Esophagus muscularis mucosa (tissue), 4 donors: ENCODE results near the gene TRIM14. TPM values are rescaled to one million over a fixed set of nuclear protein-coding genes. Genes with fewer than 3 reads are reported as not detected.

Experiments used
- DNase-seq: peaks from one replicate; pipeline ENCODE4 v3.0.0-alpha.2; 2017; ENCODE audit errors: extremely low spot score
- H3K27ac ChIP-seq, 4 donors: fragments of 200-600 bp; sonication (generic); replicated peaks in 1 of 4; 1 replicate in 3 of 4; 2 replicates in 1 of 4; pipeline ENCODE4 v1.5.1; 2016 to 2019; ENCODE audit warnings: mild to moderate bottlenecking in 1 of 4
- H3K27me3 ChIP-seq, 4 donors: fragments of 200-600 bp; sonication (generic); one replicate each; pipeline versions ENCODE4 v1.5.1 to v1.6.0; 2016 to 2019
- H3K36me3 ChIP-seq, 4 donors: fragments of 200-600 bp; sonication (generic); one replicate each; pipeline ENCODE4 v1.5.1; 2016 to 2019
- H3K4me1 ChIP-seq, 4 donors: fragments of 200-600 bp; sonication (generic); one replicate each; pipeline ENCODE4 v1.5.1; 2016 to 2019
- H3K4me3 ChIP-seq, 4 donors: fragments of 200-600 bp; sonication (generic); 1 replicate in 2 of 4; 2 replicates in 2 of 4; pipeline ENCODE4 v1.5.1; 2016 to 2019; ENCODE audit warnings: mild to moderate bottlenecking in 4 of 4, moderate library complexity in 1 of 4
- H3K9me3 ChIP-seq, 4 donors: fragments of 200-600 bp; sonication (generic); 1 replicate in 3 of 4; 2 replicates in 1 of 4; pipeline ENCODE4 v1.5.1; 2016 to 2019
- EP300 ChIP-seq: sonication (generic); formaldehyde crosslinking; IDR thresholded peaks from one replicate; pipeline ENCODE4 v1.6.1; 2017; ENCODE audit warnings: antibody characterized with exemption
- POLR2A ChIP-seq: fragments of 450-650 bp; IDR thresholded peaks from one replicate; pipeline ENCODE4 v1.6.1; 2017; ENCODE audit warnings: antibody characterized with exemption, moderate library complexity, mild to moderate bottlenecking, low read depth
- POLR2AphosphoS5 ChIP-seq, 2 donors: sonication (generic); formaldehyde crosslinking; IDR thresholded peaks; one replicate each; pipeline ENCODE4 v1.6.1; 2017; ENCODE audit warnings: antibody characterized with exemption in 2 of 2
- WGBS: methylation state at CpG from one replicate; pipeline ENCODE4 v1.1.5; 2018; 5-methylcytosine and 5-hydroxymethylcytosine counted together
- intact Hi-C: fragments of 100-400 bp; cut with DNase I; formaldehyde crosslinking; loops from one replicate; pipeline ENCODE4 v1.15.1; 2023
- total RNA-seq, 4 donors: library from RNA; depleted of rRNA; stranded (reverse); fragments of >200 nt; gene quantifications; one replicate each; pipeline versions ENCODE4 v1.1.0 to v1.2.1, GENCODE V29; 2016
- TF ChIP-seq, protein P1 (sequence below), 3 experiments: fragments of 200-600 bp in 2 of 3; fragments of 450-650 bp in 1 of 3; sonication (generic) in 2 of 3; IDR thresholded peaks; one replicate each; pipeline ENCODE4 v1.5.1; 2017 to 2019; ENCODE audit warnings: antibody characterized with exemption in 3 of 3, mild to moderate bottlenecking in 2 of 3, moderate library complexity in 1 of 3

The TRIM14 gene
- total RNA-seq, 4 donors from 2014 or later = 6.1 to 14.9 (median 11.2) TPM

DNA sequence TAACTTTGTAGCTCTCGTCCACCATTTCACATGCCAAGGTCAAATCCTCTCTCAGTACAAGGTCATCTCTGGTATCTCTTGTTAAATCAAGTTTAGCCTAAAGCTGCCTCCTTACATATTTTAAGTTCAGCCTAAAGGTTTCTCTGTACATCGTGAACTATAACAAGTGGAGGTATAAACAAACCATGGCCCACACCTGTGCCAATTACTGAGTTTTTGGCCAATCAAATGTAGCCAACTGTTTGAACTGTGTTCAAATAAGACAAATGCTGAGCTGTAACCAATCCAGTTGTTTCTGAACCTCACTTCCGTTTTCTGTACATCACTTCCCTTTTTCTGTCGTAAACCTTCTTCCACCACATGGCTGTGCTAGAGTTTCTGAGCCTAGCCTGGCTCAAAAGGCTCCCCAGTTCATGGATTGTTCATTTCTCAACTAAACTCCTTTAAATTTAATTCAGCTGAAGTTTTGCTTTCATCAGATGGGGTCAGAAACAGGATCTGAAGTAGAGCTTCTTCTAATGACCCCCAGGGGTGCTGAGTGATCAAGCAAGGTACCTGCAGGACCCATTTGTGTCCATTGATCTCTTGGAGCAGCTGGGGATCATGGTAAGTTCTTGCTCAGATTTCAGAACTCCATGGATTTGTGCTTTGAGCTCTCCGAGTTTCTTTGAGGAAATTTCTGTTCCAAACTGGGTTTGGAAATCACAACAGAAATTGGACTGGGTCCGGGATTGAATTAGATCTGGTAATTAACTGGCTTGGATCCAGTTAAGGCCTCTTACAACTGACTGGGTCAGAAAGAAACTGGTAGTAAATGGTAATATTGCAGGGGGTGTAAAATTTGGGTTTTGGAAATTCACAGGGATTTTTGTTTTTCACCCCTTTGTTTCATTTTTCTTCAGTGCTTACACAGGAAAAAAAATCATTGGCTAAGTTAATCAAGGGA is 73.5 kb downstream of the TRIM14 start:
- no peak overlapping the region for H3K27ac ChIP-seq
- H3K9me3 ChIP-seq = no peaks in the 10 kb centered on the region
- no peaks in the 10 kb centered on the region for H3K36me3 ChIP-seq
- no peak for TF ChIP-seq POLR2A
- no peak for TF ChIP-seq POLR2AphosphoS5 (IDR thresholded peaks at IDR 0.05)
- TF ChIP-seq EP300 = no peak
- TF ChIP-seq, protein P1, sequence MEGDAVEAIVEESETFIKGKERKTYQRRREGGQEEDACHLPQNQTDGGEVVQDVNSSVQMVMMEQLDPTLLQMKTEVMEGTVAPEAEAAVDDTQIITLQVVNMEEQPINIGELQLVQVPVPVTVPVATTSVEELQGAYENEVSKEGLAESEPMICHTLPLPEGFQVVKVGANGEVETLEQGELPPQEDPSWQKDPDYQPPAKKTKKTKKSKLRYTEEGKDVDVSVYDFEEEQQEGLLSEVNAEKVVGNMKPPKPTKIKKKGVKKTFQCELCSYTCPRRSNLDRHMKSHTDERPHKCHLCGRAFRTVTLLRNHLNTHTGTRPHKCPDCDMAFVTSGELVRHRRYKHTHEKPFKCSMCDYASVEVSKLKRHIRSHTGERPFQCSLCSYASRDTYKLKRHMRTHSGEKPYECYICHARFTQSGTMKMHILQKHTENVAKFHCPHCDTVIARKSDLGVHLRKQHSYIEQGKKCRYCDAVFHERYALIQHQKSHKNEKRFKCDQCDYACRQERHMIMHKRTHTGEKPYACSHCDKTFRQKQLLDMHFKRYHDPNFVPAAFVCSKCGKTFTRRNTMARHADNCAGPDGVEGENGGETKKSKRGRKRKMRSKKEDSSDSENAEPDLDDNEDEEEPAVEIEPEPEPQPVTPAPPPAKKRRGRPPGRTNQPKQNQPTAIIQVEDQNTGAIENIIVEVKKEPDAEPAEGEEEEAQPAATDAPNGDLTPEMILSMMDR (IDR thresholded peaks at IDR 0.05) = no peak
- H3K4me3 ChIP-seq = no peak overlapping the region
- WGBS = 75% methylated on average over 6 of the region's 6 CpGs
- intact Hi-C loops = no loop called here
- peaks cover 0 to 7% (median 0%) of the 10 kb centered on the region in 4 donors for H3K27me3 ChIP-seq
- no peaks in the 10 kb centered on the region for H3K4me1 ChIP-seq
- no peak for DNase-seq

GRCh38 chr9:98043915-98044314 is 75.1 kb downstream of the TRIM14 start:
- WGBS = 76% methylated on average over 5 of the region's 5 CpGs
- no peak overlapping the region for H3K27ac ChIP-seq
- H3K36me3 ChIP-seq = no peaks in the 10 kb centered on the region
- no peak for DNase-seq
- intact Hi-C loops = no loop called here
- H3K4me3 ChIP-seq = no peak overlapping the region
- H3K4me1 ChIP-seq = no peaks in the 10 kb centered on the region
- TF ChIP-seq EP300 (no peak), POLR2A (no peak), POLR2AphosphoS5 (IDR thresholded peaks at IDR 0.05) (no peak)
- TF ChIP-seq, protein P1 (IDR thresholded peaks at IDR 0.05) = no peak
- H3K9me3 ChIP-seq = no peaks in the 10 kb centered on the region
- H3K27me3 ChIP-seq = peaks cover 0 to 7% (median 0%) of the 10 kb centered on the region in 4 donors

DNA sequence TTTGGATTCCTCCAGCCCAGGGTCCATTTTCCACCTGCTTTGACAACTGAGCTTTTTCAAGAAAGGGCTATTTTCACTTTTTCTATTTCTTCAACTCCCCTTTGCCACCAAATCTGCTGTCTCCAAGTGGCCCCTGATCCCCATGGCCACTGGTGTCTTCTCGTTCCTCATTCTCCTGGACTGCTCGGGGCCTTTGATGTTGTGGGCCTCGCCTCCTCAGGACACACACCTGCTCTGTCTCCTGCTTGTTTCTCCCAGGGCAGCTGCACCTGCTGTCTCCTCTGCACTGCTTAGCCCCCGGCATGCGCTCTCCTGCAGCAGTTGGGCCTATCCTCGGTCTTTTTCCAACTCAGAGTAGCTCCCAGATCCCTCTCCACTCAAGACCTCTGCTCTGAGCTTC is 78.8 kb downstream of the TRIM14 start:
- H3K9me3 ChIP-seq = no peaks in the 10 kb centered on the region
- intact Hi-C loops = no loop called here
- H3K27me3 ChIP-seq = peaks cover 0 to 7% (median 0%) of the 10 kb centered on the region in 4 donors
- H3K4me1 ChIP-seq = peaks cover 0 to 10% (median 0%) of the 10 kb centered on the region in 4 donors
- WGBS = 94% methylated on average over 6 of the region's 6 CpGs
- H3K36me3 ChIP-seq = no peaks in the 10 kb centered on the region
- H3K27ac ChIP-seq = no peak overlapping the region
- no peak for DNase-seq
- TF ChIP-seq POLR2A = no peak
- no peak for TF ChIP-seq EP300
- TF ChIP-seq, protein P1 (IDR thresholded peaks at IDR 0.05) = no peak
- TF ChIP-seq POLR2AphosphoS5 (IDR thresholded peaks at IDR 0.05) = no peak
- no peak overlapping the region for H3K4me3 ChIP-seq

DNA sequence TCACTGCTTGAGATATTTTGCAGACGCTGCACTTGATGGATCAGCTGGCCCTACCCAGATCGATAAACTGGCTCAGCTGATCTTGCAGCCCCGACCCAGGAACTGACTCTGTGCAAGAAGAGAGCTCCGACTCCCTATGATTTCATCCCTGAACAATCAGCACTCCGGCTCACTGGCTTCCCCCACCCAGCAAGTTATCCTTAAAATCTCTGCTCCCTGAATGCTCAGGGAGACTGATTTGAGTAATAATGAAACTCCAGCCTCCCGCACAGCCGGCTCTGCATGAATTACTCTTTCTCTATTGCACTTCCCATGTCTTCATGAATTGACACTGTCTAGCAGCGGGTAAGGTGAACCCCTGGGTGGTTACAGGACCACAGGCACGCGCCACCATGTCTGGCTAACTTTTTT is 79.4 kb downstream of the TRIM14 start:
- intact Hi-C loops = no loop called here
- Histone ChIP-seq H3K27ac (no peak overlapping the region), H3K4me1 (peaks cover 0 to 10% (median 4%) of the 10 kb centered on the region in 4 donors), H3K9me3 (no peaks in the 10 kb centered on the region), H3K36me3 (no peaks in the 10 kb centered on the region), H3K4me3 (no peak overlapping the region), H3K27me3 (peaks cover 0 to 7% (median 0%) of the 10 kb centered on the region in 4 donors)
- no peak for TF ChIP-seq EP300
- TF ChIP-seq, protein P1 (IDR thresholded peaks at IDR 0.05) = no peak
- no peak for TF ChIP-seq POLR2AphosphoS5 (IDR thresholded peaks at IDR 0.05)
- no peak for TF ChIP-seq POLR2A
- 61% methylated on average over 7 of the region's 10 CpGs for WGBS
- no peak for DNase-seq
